Measurements from ENCODE around the gene SLC36A3. TPM values are rescaled to one million over a fixed set of nuclear protein-coding genes. Genes with fewer than 3 reads are reported as not detected.

SLC36A3 gene
- total and polyA plus RNA-seq, 2 experiments from 2014 or later: not detected

- H3K4me3 ChIP-seq: no peak overlapping the region
- H3K36me3 ChIP-seq: peaks cover 16% of the 10 kb centered on the region
- H3K4me1 ChIP-seq (ENCODE audit: low read depth): no peaks in the 10 kb centered on the region
- no peaks in the 10 kb centered on the region for H3K27me3 ChIP-seq
- no peaks in the 10 kb centered on the region for H3K9me3 ChIP-seq (ENCODE audit: low read depth)
- H3K27ac ChIP-seq: no peak overlapping the region
- no peak for DNase-seq (ENCODE audit: low read depth in 1 of 2, low spot score in 1 of 2)
- TF ChIP-seq CTCF (IDR thresholded peaks at IDR 0.05; ENCODE audit: low read depth, low read length): no peak
Measured at GRCh38 chr5:151262532-151262931, 41.0 kb downstream of the SLC36A3 start.

- Histone ChIP-seq H3K9me3 (ENCODE audit: low read depth) (no peaks in the 10 kb centered on the region), H3K27me3 (no peaks in the 10 kb centered on the region), H3K36me3 (peaks cover 6% of the 10 kb centered on the region), H3K4me1 (ENCODE audit: low read depth) (no peaks in the 10 kb centered on the region), H3K4me3 (no peak overlapping the region), H3K27ac (no peak overlapping the region)
- DNase-seq (ENCODE audit: low read depth in 1 of 2, low spot score in 1 of 2): no peak
- TF ChIP-seq CTCF (IDR thresholded peaks at IDR 0.05; ENCODE audit: low read depth, low read length): no peak
Measured at GRCh38 chr5:151259931-151260330, 43.6 kb downstream of the SLC36A3 start.

- Histone ChIP-seq H3K27ac (no peak overlapping the region), H3K36me3 (peaks cover 6% of the 10 kb centered on the region), H3K9me3 (ENCODE audit: low read depth) (no peaks in the 10 kb centered on the region), H3K27me3 (no peaks in the 10 kb centered on the region), H3K4me3 (no peak overlapping the region), H3K4me1 (ENCODE audit: low read depth) (peaks cover 9% of the 10 kb centered on the region)
- TF ChIP-seq CTCF (IDR thresholded peaks at IDR 0.05; ENCODE audit: low read depth, low read length): no peak
- DNase-seq (ENCODE audit: low read depth in 1 of 2, low spot score in 1 of 2): no peak
Measured at GRCh38 chr5:151258816-151259215, 44.8 kb downstream of the SLC36A3 start.

- Histone ChIP-seq H3K27me3 (no peaks in the 10 kb centered on the region), H3K4me1 (ENCODE audit: low read depth) (peaks cover 10% of the 10 kb centered on the region), H3K4me3 (no peak overlapping the region), H3K27ac (no peak overlapping the region), H3K36me3 (peaks cover 6% of the 10 kb centered on the region), H3K9me3 (ENCODE audit: low read depth) (no peaks in the 10 kb centered on the region)
- DNase-seq (ENCODE audit: low read depth in 1 of 2, low spot score in 1 of 2): no peak
- no peak for TF ChIP-seq CTCF (IDR thresholded peaks at IDR 0.05; ENCODE audit: low read depth, low read length)
Measured at GRCh38 chr5:151258201-151258611, 45.4 kb downstream of the SLC36A3 start.

GRCh38 chr5:151257731-151258181 lies 45.8 kb downstream of the SLC36A3 start:
- DNase-seq (ENCODE audit: low read depth in 1 of 2, low spot score in 1 of 2): no peak
- H3K27me3 ChIP-seq: no peaks in the 10 kb centered on the region
- peaks cover 10% of the 10 kb centered on the region for H3K4me1 ChIP-seq (ENCODE audit: low read depth)
- no peak overlapping the region for H3K27ac ChIP-seq
- H3K36me3 ChIP-seq: peaks cover 6% of the 10 kb centered on the region
- TF ChIP-seq CTCF (IDR thresholded peaks at IDR 0.05; ENCODE audit: low read depth, low read length): no peak
- no peak overlapping the region for H3K4me3 ChIP-seq
- H3K9me3 ChIP-seq (ENCODE audit: low read depth): no peaks in the 10 kb centered on the region
